ENCODE measurements around the gene RNF112. TPM values are rescaled to one million over a fixed set of nuclear protein-coding genes. Genes with fewer than 3 reads are reported as not detected.

Gene RNF112
- total RNA-seq, 2 donors from 2014 or later, result 0.67 to 1.2 TPM

GRCh38 chr17:19415311-19415710, 4.3 kb downstream of the RNF112 start:
- DNase-seq (ENCODE audit: low spot score), result no peak
- no peak for TF ChIP-seq CTCF (IDR thresholded peaks at IDR 0.05)
- no peaks in the 10 kb centered on the region for H3K27me3 ChIP-seq
- H3K36me3 ChIP-seq, result no peaks in the 10 kb centered on the region
- H3K9me3 ChIP-seq, result no peaks in the 10 kb centered on the region
- no peak overlapping the region for H3K27ac ChIP-seq
- peaks cover 0 to 18% of the 10 kb centered on the region in 2 donors for H3K4me1 ChIP-seq
- no peak overlapping the region for H3K4me3 ChIP-seq

GRCh38 chr17:19415806-19416775, 5.1 kb downstream of the RNF112 start:
- Histone ChIP-seq H3K36me3 (no peaks in the 10 kb centered on the region), H3K4me3 (no peak overlapping the region), H3K9me3 (no peaks in the 10 kb centered on the region), H3K27me3 (no peaks in the 10 kb centered on the region), H3K4me1 (peaks cover 0 to 13% of the 10 kb centered on the region in 2 donors), H3K27ac (no peak overlapping the region)
- DNase-seq (ENCODE audit: low spot score), result no peak
- no peak for TF ChIP-seq CTCF (IDR thresholded peaks at IDR 0.05)

- Histone ChIP-seq H3K36me3 (no peaks in the 10 kb centered on the region), H3K27ac (peak overlapping the region in 1 of 2 donors; percentile 45), H3K4me3 (no peak overlapping the region), H3K9me3 (no peaks in the 10 kb centered on the region), H3K27me3 (no peaks in the 10 kb centered on the region), H3K4me1 (no peaks in the 10 kb centered on the region)
- DNase-seq (ENCODE audit: low spot score), result no peak
- no peak for TF ChIP-seq CTCF (IDR thresholded peaks at IDR 0.05)
These were observed 6.6 kb downstream of the RNF112 start for GRCh38 chr17:19417611-19418010.

- H3K4me1 ChIP-seq, result no peaks in the 10 kb centered on the region
- DNase-seq (ENCODE audit: low spot score), result peak; percentile 83
- no peak for TF ChIP-seq CTCF (IDR thresholded peaks at IDR 0.05)
- no peak overlapping the region for H3K4me3 ChIP-seq
- H3K9me3 ChIP-seq, result no peaks in the 10 kb centered on the region
- no peaks in the 10 kb centered on the region for H3K36me3 ChIP-seq
- H3K27ac ChIP-seq, result peak overlapping the region; percentile 26 to 45
- H3K27me3 ChIP-seq, result no peaks in the 10 kb centered on the region
These were observed 7.4 kb downstream of the RNF112 start for GRCh38 chr17:19418251-19418992.

GRCh38 chr17:19421219-19421618, 10.2 kb downstream of the RNF112 start:
- Histone ChIP-seq H3K27ac (no peak overlapping the region), H3K4me3 (no peak overlapping the region), H3K4me1 (no peaks in the 10 kb centered on the region), H3K9me3 (no peaks in the 10 kb centered on the region), H3K36me3 (no peaks in the 10 kb centered on the region), H3K27me3 (no peaks in the 10 kb centered on the region)
- TF ChIP-seq CTCF (IDR thresholded peaks at IDR 0.05), result no peak
- DNase-seq (ENCODE audit: low spot score), result no peak
